GM12872 (cell line): ENCODE results near the gene PDE8B.

Source experiments
- TF ChIP-seq, protein P1 (sequence below): IDR thresholded peaks from 3 replicates; pipeline ENCODE4 v1.5.1; 2011; ENCODE audit warnings: low read depth, mild to moderate bottlenecking, low read length, moderate library complexity; ENCODE audit not compliant: insufficient read depth

Gene PDE8B

GRCh38 chr5:77222722-77223121 lies 12.2 kb downstream of the PDE8B start:
- TF ChIP-seq, protein P1, sequence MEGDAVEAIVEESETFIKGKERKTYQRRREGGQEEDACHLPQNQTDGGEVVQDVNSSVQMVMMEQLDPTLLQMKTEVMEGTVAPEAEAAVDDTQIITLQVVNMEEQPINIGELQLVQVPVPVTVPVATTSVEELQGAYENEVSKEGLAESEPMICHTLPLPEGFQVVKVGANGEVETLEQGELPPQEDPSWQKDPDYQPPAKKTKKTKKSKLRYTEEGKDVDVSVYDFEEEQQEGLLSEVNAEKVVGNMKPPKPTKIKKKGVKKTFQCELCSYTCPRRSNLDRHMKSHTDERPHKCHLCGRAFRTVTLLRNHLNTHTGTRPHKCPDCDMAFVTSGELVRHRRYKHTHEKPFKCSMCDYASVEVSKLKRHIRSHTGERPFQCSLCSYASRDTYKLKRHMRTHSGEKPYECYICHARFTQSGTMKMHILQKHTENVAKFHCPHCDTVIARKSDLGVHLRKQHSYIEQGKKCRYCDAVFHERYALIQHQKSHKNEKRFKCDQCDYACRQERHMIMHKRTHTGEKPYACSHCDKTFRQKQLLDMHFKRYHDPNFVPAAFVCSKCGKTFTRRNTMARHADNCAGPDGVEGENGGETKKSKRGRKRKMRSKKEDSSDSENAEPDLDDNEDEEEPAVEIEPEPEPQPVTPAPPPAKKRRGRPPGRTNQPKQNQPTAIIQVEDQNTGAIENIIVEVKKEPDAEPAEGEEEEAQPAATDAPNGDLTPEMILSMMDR: no peak

GRCh38 chr5:77223653-77224052 lies 13.2 kb downstream of the PDE8B start:
- TF ChIP-seq, protein P1: no peak

GRCh38 chr5:77224672-77225355 lies 14.3 kb downstream of the PDE8B start:
- TF ChIP-seq, protein P1: no peak

DNA sequence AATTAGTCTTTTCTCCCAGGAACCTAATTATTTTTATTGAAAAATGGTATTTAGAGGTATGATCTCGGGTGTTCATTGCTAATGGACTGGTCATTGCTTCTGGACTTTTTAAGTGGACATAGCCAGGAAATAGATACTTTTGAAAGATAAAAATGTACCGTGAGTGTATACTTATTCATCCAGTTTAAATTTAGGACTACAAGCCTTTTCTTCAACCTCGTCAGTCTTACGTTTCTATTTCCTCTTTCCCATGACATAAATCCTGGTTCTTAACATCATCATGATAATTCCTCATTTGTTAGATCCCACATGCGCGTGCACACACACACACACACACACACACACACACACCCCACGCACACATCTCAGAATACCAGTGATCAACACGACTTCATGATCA lies 15.1 kb downstream of the PDE8B start:
- TF ChIP-seq, protein P1: no peak

GRCh38 chr5:77229887-77230286 lies 19.4 kb downstream of the PDE8B start:
- TF ChIP-seq, protein P1: no peak

- TF ChIP-seq, protein P1: peak; percentile 43
Observed at GRCh38 chr5:77230727-77231470, 20.4 kb downstream of the PDE8B start.

DNA sequence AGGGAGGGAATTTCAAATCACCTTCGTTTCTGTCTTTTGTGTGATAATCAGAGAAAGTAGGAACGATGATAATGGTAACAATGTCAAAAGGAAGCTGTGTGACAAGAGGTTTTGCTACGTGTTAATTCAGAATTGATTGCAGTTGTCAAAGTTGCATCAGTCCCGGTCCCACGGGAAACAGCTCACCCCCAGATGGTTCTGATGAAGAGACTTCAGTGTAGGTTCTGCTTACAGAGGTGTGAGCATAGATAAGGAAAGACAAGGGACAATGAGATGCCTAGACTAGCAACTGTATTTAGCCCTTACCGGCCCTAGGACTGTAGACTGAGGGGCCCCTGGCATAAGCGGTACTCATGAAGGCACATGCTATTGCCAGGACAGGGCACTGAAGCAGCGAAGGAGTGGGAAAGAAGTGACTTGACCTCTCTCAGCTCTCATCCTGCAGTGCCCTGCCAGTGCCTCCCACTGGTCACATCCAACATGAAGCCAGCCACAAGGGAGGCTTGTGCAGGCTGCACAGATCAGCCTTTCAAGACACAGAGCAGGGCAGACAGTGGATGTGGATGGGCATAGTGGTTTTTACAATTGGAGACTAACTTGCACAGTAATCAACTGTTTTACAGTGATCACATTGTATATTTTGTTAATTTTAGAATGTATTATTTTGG lies 21.1 kb downstream of the PDE8B start:
- TF ChIP-seq, protein P1: no peak
